GM12878 (cell line): Measurements from ENCODE around the gene ARAP2.

ENCODE experiments used
- NFXL1 ChIP-seq: fragments of 450-650 bp; IDR thresholded peaks from 2 replicates; pipeline ENCODE4 v1.6.1; 2017; ENCODE audit warnings: antibody characterized with exemption, mild to moderate bottlenecking, borderline replicate concordance
- POLR2AphosphoS5 ChIP-seq: IDR thresholded peaks from 2 replicates; pipeline ENCODE4 v1.6.1; 2011; ENCODE audit warnings: mild to moderate bottlenecking, low read length, inconsistent platforms

DNA sequence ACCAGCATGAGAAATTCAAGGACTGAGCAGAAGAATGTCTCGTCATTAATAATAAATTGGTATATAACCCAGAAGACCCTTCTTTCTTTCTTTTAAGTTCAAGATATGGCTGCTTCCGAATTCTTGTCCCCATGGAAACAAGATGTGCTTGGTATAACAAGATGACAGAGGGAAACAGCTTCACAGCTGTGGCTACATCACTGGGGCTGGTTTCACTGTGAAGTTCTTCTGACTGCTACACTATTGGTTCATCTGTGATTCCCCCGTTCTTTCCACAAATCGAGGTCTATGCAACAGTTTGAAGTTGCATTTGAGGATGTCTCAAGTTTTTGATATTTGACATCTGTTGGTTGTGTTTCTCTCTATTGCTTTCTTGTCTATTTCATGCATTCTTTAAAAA, 24.8 kb upstream of the ARAP2 start:
- TF ChIP-seq NFXL1 (no peak), POLR2AphosphoS5 (no peak)
